ENCODE data around the gene IZUMO4.

- TF ChIP-seq CTCF (conservative IDR thresholded peaks at IDR 0.05; ENCODE audit: low read length) (no peak), EZH2phosphoT487 (IDR thresholded peaks at IDR 0.05; ENCODE audit: borderline replicate concordance) (no peak)
Observed at GRCh38 chr19:2115324-2115723, 18.6 kb downstream of the IZUMO4 start.

All from Loucy (cell line).